HepG2 (cell line): ENCODE results near the gene TNS1. TPM values are rescaled to one million over a fixed set of nuclear protein-coding genes. Genes with fewer than 3 reads are reported as not detected.

Source experiments
- ATAC-seq: fragments of 200-7000 bp; cut with Tn5 transposase; 3 replicates; pipeline ENCODE4 v1.9.1; 2020; ENCODE audit warnings: mild to moderate bottlenecking, moderate library complexity
- BruUV-seq: library from RNA; stranded (reverse); fragments of 400-500 nt; replicated peaks from 2 replicates; lab custom pipeline; 2021; lab: Mats Ljungman, UMichigan
- CTCF ChIA-PET: fragments of 300-600 bp; formaldehyde crosslinking; extraction: SDS; loops from one replicate; lab custom pipeline; 2021; ENCODE audit warnings: low total read pairs, inconsistent platforms, low intra/inter-chr PET ratio; lab: Yijun Ruan, JAX
- POLR2A ChIA-PET: fragments of 350-600 bp; sonication (Branson Sonifier 250); formaldehyde crosslinking; loops from one replicate; lab custom pipeline; 2020; ENCODE audit warnings: antibody characterized with exemption, inconsistent platforms; lab: Yijun Ruan, JAX
- DNase-seq: peaks from one replicate; pipeline ENCODE4 v3.0.0-alpha.2; 2015; ENCODE audit warnings: low spot score
- FAIRE-seq: peaks from 3 replicates; lab custom pipeline; 2011; peaks lifted over from hg19 to GRCh38; lab: Jason Lieb, UNC
- H2AFZ ChIP-seq: one replicate; pipeline ENCODE4 v1.6.1; 2011; ENCODE audit warnings: low read length, inconsistent platforms
- H3K27ac ChIP-seq: fragments of 300-600 bp; 3 replicates; pipeline ENCODE4 v1.8.0; 2011; ENCODE audit warnings: mixed run types, mild to moderate bottlenecking, mixed read lengths, low read length, inconsistent platforms; ENCODE audit not compliant: insufficient read depth; ENCODE audit errors: extremely low read length
- H3K27me3 ChIP-seq, 2 experiments: fragments of 200-600 bp in 1 of 2; 2 replicates in 1 of 2; 3 replicates in 1 of 2; pipeline versions ENCODE4 v1.6.0 to v1.8.0; 2011; ENCODE audit warnings: low read length in 2 of 2, mild to moderate bottlenecking in 2 of 2, moderate library complexity in 2 of 2, inconsistent platforms in 1 of 2; ENCODE audit not compliant: insufficient read depth in 2 of 2, control insufficient read depth in 1 of 2
- H3K36me3 ChIP-seq, 2 experiments: fragments of 200-600 bp in 1 of 2; replicated peaks in 1 of 2; 2 replicates in 1 of 2; 3 replicates in 1 of 2; pipeline versions ENCODE4 v1.5.1 to v1.8.0; 2011; ENCODE audit warnings: low read length in 2 of 2, inconsistent platforms in 1 of 2; ENCODE audit not compliant: insufficient read depth in 2 of 2, control insufficient read depth in 1 of 2
- H3K4me1 ChIP-seq: 2 replicates; pipeline ENCODE4 v1.5.1; 2012; ENCODE audit warnings: low read length, inconsistent platforms; ENCODE audit not compliant: insufficient read depth
- H3K4me2 ChIP-seq: 2 replicates; pipeline ENCODE4 v1.6.0; 2011; ENCODE audit warnings: low read depth, low read length, inconsistent platforms
- H3K4me3 ChIP-seq, 3 experiments: fragments of 200-600 bp in 1 of 3; sonication (generic), shearing (Covaris generic) in 1 of 3; replicated peaks in 1 of 3; 2 replicates each; pipeline ENCODE4 v1.5.1; 2011 to 2016; ENCODE audit warnings: low read length in 3 of 3, inconsistent platforms in 2 of 3, low read depth in 2 of 3, mild to moderate bottlenecking in 2 of 3, control low read depth in 1 of 3, mixed read lengths in 1 of 3; ENCODE audit not compliant: insufficient read depth in 1 of 3
- H3K79me2 ChIP-seq: one replicate; pipeline ENCODE4 v1.6.1; 2011; ENCODE audit warnings: low read length, inconsistent platforms; ENCODE audit not compliant: insufficient read depth
- H3K9ac ChIP-seq: 2 replicates; pipeline ENCODE4 v1.6.0; 2011; ENCODE audit warnings: mild to moderate bottlenecking, low read depth, low read length, inconsistent platforms; ENCODE audit not compliant: insufficient read depth
- H3K9me3 ChIP-seq: 2 replicates; pipeline ENCODE4 v1.5.1; 2012; ENCODE audit warnings: mild to moderate bottlenecking, low read length
- H4K20me1 ChIP-seq: 2 replicates; pipeline ENCODE4 v1.6.0; 2011; ENCODE audit warnings: inconsistent platforms, mild to moderate bottlenecking, low read length, moderate library complexity; ENCODE audit not compliant: insufficient read depth
- CAMTA2 ChIP-seq: sonication (generic); formaldehyde crosslinking; IDR thresholded peaks from 2 replicates; pipeline ENCODE4 v1.4.0; 2020; ENCODE audit warnings: mild to moderate bottlenecking, missing genetic modification reagents, borderline replicate concordance
- GLI4 ChIP-seq: sonication (generic); formaldehyde crosslinking; IDR thresholded peaks from 2 replicates; pipeline ENCODE4 v1.5.1; 2020; ENCODE audit warnings: missing genetic modification reagents, mild to moderate bottlenecking, moderate library complexity, borderline replicate concordance
- GZF1 ChIP-seq: sonication (generic); formaldehyde crosslinking; IDR thresholded peaks from 2 replicates; pipeline ENCODE4 v1.5.1; 2020; ENCODE audit warnings: mild to moderate bottlenecking, missing genetic modification reagents
- KDM2A ChIP-seq: sonication (generic); formaldehyde crosslinking; IDR thresholded peaks from 2 replicates; pipeline ENCODE4 v1.4.0; 2020; ENCODE audit warnings: low read depth, missing genetic modification reagents, borderline replicate concordance
- MED13 ChIP-seq: sonication (generic); formaldehyde crosslinking; IDR thresholded peaks from 2 replicates; pipeline ENCODE4 v1.5.0; 2020; ENCODE audit warnings: missing genetic modification reagents
- REL ChIP-seq: sonication (generic); formaldehyde crosslinking; conservative IDR thresholded peaks from 2 replicates; pipeline ENCODE4 v1.8.0; 2022; ENCODE audit warnings: mild to moderate bottlenecking, missing genetic modification reagents, moderate library complexity
- SMAD3 ChIP-seq: sonication (generic); formaldehyde crosslinking; IDR thresholded peaks from 2 replicates; pipeline ENCODE4 v1.4.0; 2020; ENCODE audit warnings: missing genetic modification reagents
- SMC3 ChIP-seq: IDR thresholded peaks from 2 replicates; pipeline ENCODE4 v1.6.1; 2011; ENCODE audit warnings: low read length, improper control_type of control experiment
- STAG1 ChIP-seq: sonication (generic); formaldehyde crosslinking; IDR thresholded peaks from 2 replicates; pipeline ENCODE4 v1.4.0; 2020; ENCODE audit warnings: missing genetic modification reagents
- USF2 ChIP-seq, 2 experiments: sonication (generic) in 1 of 2; formaldehyde crosslinking in 1 of 2; IDR thresholded peaks; 2 replicates each; pipeline versions ENCODE4 v1.5.1 to v1.6.1; 2011 to 2020; ENCODE audit warnings: borderline replicate concordance in 1 of 2, low read depth in 1 of 2, low read length in 1 of 2, mild to moderate bottlenecking in 1 of 2, missing genetic modification reagents in 1 of 2, moderate library complexity in 1 of 2
- XRCC5 ChIP-seq: fragments of 200-400 bp; formaldehyde crosslinking; optimal IDR thresholded peaks from 2 replicates; pipeline ENCODE3; 2017; ENCODE audit warnings: mild to moderate bottlenecking, low read length
- YY1 ChIP-seq: IDR thresholded peaks from 2 replicates; pipeline ENCODE4 v1.6.1; 2011; ENCODE audit warnings: low read length, low read depth, moderate library complexity, mild to moderate bottlenecking; ENCODE audit not compliant: insufficient read depth, insufficient replicate concordance
- ZNF780A ChIP-seq: sonication (generic); formaldehyde crosslinking; IDR thresholded peaks from 2 replicates; pipeline ENCODE4 v1.8.0; 2022; ENCODE audit warnings: mild to moderate bottlenecking, missing genetic modification reagents, moderate library complexity
- WGBS: methylation state at CpG from one replicate; pipeline ENCODE4 v1.1.6; 2017; ENCODE audit warnings: low lambda C conversion rate; 5-methylcytosine and 5-hydroxymethylcytosine counted together
- in situ Hi-C: cut with HindIII; loops from 2 replicates; pipeline ENCODE4 v1.10.0; 2017; ENCODE audit warnings: low pct_unique_long_range_greater_than_20kb; ENCODE audit not compliant: extremely low pct_ligation_motif_present
- intact Hi-C: fragments of 100-400 bp; cut with micrococcal nuclease; formaldehyde crosslinking; loops from one replicate; pipeline ENCODE4 v1.10.0; 2022; ENCODE audit not compliant: unreplicated experiment
- polyA plus RNA-seq, 8 experiments: library from polyadenylated mRNA; depleted of rRNA in 3 of 8; stranded (reverse) in 7 of 8; unstranded in 1 of 8; fragments of >200 nt; fragmentation: Illumina TruSeq in 4 of 8; extraction: Trizol in 4 of 8; gene quantifications; 2 replicates each; pipeline versions ENCODE4 v1.2.1 to v1.2.3, GENCODE V29; 2011 to 2016; ENCODE audit warnings: low read depth in 4 of 8, missing spikeins in 1 of 8, mixed read lengths in 1 of 8; ENCODE audit not compliant: insufficient read depth in 1 of 8
- total RNA-seq, 5 experiments: library from RNA; depleted of rRNA; stranded (reverse); fragments of >200 nt; fragmentation: Illumina TruSeq; extraction: Trizol; gene quantifications; 2 replicates each; pipeline ENCODE4 v1.2.3, GENCODE V29; 2016; ENCODE audit warnings: low read depth in 1 of 5
- TF ChIP-seq, protein P1 (sequence below): sonication (generic); formaldehyde crosslinking; IDR thresholded peaks from 2 replicates; pipeline ENCODE4 v1.5.0; 2020; ENCODE audit warnings: mild to moderate bottlenecking, missing genetic modification reagents, moderate library complexity
- TF ChIP-seq, protein P2 (sequence below): sonication (generic); formaldehyde crosslinking; IDR thresholded peaks from 2 replicates; pipeline ENCODE4 v1.8.1; 2022; ENCODE audit warnings: low read depth, mild to moderate bottlenecking, missing genetic modification reagents

The TNS1 gene
- total and polyA plus RNA-seq, 2 of the 13 experiments (the other 11 are each of a cell fraction or from before 2014, with no cell fraction given): 1.9 to 118 TPM

GRCh38 chr2:217993817-217994463 is 8.9 kb downstream of the TNS1 start:
- Histone ChIP-seq H3K4me2 (no peak overlapping the region), H3K9me3 (no peaks in the 10 kb centered on the region), H3K36me3 (no peaks in the 10 kb centered on the region), H3K27ac (no peak overlapping the region), H3K4me3 (no peak overlapping the region), H3K9ac (no peak overlapping the region), H3K27me3 (peaks cover 9 to 48% of the 10 kb centered on the region in 2 experiments; a peak in 4 of 5 replicates), H3K79me2 (no peaks in the 10 kb centered on the region), H3K4me1 (peaks cover 15% of the 10 kb centered on the region), H2AFZ (no peak overlapping the region), H4K20me1 (no peaks in the 10 kb centered on the region)
- in situ Hi-C loops: loop anchor here (5.0 kb wide), 2 partner anchors 107 to 202 kb away; no protein-coding TSS in a partner anchor
- WGBS: 20% methylated on average over 6 of the region's 6 CpGs
- FAIRE-seq (peak; percentile 62), DNase-seq (peak; percentile 28), ATAC-seq (peak; percentile 91)
- intact Hi-C loops: loop anchor here (1.0 kb wide), 1 partner anchor 209 kb away; no protein-coding TSS in a partner anchor
- BruUV-seq: no TSS peak
- ChIA-PET CTCF (interaction anchor here (1.1 to 1.6 kb wide), 3 partner anchors 201 to 208 kb away, joined by 4 to 7 read pairs (median 7); no protein-coding TSS in a partner anchor), POLR2A (interaction anchor here (1.1 to 1.8 kb wide), 3 partner anchors 92 to 208 kb away, joined by 3 to 6 read pairs (median 5); no protein-coding TSS in a partner anchor)
- TF ChIP-seq ZNF780A (CRISPR knock-in tag): no peak
- no peak for TF ChIP-seq GZF1 (CRISPR knock-in tag)
- no peak for TF ChIP-seq MED13 (CRISPR knock-in tag)
- TF ChIP-seq REL (CRISPR knock-in tag): no peak
- peak; percentile 33 for TF ChIP-seq YY1
- TF ChIP-seq, protein P1, sequence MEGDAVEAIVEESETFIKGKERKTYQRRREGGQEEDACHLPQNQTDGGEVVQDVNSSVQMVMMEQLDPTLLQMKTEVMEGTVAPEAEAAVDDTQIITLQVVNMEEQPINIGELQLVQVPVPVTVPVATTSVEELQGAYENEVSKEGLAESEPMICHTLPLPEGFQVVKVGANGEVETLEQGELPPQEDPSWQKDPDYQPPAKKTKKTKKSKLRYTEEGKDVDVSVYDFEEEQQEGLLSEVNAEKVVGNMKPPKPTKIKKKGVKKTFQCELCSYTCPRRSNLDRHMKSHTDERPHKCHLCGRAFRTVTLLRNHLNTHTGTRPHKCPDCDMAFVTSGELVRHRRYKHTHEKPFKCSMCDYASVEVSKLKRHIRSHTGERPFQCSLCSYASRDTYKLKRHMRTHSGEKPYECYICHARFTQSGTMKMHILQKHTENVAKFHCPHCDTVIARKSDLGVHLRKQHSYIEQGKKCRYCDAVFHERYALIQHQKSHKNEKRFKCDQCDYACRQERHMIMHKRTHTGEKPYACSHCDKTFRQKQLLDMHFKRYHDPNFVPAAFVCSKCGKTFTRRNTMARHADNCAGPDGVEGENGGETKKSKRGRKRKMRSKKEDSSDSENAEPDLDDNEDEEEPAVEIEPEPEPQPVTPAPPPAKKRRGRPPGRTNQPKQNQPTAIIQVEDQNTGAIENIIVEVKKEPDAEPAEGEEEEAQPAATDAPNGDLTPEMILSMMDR (CRISPR knock-in tag): peak; percentile 85
- TF ChIP-seq KDM2A (CRISPR knock-in tag): 0 out of 2 replicates have a peak, but pooled peaks have one; percentile 22
- peak; percentile 80 for TF ChIP-seq XRCC5
- no peak for TF ChIP-seq GLI4
- TF ChIP-seq STAG1 (CRISPR knock-in tag): peak; percentile 53
- TF ChIP-seq SMC3: peak; percentile 38; the same call in 1 of the 2 replicates
- TF ChIP-seq, protein P2, sequence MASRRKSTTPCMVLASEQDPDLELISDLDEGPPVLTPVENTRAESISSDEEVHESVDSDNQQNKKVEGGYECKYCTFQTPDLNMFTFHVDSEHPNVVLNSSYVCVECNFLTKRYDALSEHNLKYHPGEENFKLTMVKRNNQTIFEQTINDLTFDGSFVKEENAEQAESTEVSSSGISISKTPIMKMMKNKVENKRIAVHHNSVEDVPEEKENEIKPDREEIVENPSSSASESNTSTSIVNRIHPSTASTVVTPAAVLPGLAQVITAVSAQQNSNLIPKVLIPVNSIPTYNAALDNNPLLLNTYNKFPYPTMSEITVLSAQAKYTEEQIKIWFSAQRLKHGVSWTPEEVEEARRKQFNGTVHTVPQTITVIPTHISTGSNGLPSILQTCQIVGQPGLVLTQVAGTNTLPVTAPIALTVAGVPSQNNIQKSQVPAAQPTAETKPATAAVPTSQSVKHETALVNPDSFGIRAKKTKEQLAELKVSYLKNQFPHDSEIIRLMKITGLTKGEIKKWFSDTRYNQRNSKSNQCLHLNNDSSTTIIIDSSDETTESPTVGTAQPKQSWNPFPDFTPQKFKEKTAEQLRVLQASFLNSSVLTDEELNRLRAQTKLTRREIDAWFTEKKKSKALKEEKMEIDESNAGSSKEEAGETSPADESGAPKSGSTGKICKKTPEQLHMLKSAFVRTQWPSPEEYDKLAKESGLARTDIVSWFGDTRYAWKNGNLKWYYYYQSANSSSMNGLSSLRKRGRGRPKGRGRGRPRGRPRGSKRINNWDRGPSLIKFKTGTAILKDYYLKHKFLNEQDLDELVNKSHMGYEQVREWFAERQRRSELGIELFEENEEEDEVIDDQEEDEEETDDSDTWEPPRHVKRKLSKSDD (CRISPR knock-in tag): no peak
- TF ChIP-seq USF2 (IDR thresholded peaks at IDR 0.05; ENCODE audit: low read depth, low read length): no peak
- no peak for TF ChIP-seq USF2 (CRISPR knock-in tag; IDR thresholded peaks at IDR 0.05; ENCODE audit: borderline replicate concordance)
- TF ChIP-seq SMAD3: no peak
- TF ChIP-seq CAMTA2 (CRISPR knock-in tag): no peak
